NT2/D1 (cell line): Measurements from ENCODE around the gene PWWP2B.

ENCODE experiments used
- YY1 ChIP-seq: IDR thresholded peaks from 2 replicates; pipeline ENCODE4 v1.6.1; 2011; ENCODE audit not compliant: insufficient read length, insufficient read depth
- ZNF274 ChIP-seq: IDR thresholded peaks from 2 replicates; pipeline ENCODE4 v1.6.1; 2011; ENCODE audit warnings: mild to moderate bottlenecking, low read depth, low read length

- TF ChIP-seq ZNF274 (no peak), YY1 (no peak)
These were observed 15.3 kb upstream of the PWWP2B start for GRCh38 chr10:132381741-132382140.
